Kasumi-1 (cell line): ENCODE results near the gene INTS13.
"Not testable (repeated sequence)": the region's sequence is repeated elsewhere in the genome, so short reads cannot be mapped to it uniquely, and the experiment has no call there.

ENCODE experiments used
- DNase-seq, 2 experiments: peaks; one replicate each; lab custom pipeline; 2025; lab: John Stamatoyannopoulos, UW

INTS13 gene

DNA sequence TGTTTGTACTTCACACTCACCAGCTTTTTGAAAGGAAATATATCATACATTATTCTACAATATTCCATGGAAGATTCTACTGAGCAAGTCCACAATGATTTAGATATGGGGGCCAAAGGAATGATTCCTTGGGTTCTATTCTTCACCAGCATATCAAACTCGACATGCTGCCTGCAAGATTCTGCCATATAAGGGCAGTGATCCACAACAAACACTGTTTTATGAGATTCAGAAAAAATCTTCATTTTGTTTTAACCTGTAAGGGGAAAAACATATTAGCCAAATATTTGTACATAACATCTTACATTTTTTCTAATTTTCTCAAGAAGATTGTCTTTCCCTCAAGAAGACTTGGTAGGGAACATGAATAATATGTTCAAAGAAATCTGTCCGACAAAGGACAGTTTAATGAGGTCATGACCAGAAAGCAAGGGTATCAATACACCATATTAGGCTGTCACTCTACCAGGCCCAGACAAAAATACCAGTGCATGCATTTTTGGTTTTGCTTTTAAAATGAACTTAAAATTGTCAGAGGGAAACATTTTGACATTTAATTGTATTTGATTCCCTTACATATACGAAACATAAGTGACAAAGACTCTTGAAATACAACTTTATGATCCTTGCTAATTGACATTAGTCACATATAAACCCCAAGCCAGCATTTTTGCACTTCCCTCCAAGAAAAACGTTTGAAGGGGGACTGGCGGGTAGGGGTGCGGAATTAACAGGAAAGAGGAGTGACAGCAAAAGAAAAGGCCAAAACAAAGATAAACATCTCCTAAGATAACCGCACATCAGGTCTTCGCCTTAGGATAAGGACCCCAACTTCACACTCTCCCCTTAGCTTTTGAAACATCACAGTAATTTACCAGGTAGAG lies 980 bp downstream of the INTS13 start:
- DNase-seq = peak; percentile 24 to 46

DNA sequence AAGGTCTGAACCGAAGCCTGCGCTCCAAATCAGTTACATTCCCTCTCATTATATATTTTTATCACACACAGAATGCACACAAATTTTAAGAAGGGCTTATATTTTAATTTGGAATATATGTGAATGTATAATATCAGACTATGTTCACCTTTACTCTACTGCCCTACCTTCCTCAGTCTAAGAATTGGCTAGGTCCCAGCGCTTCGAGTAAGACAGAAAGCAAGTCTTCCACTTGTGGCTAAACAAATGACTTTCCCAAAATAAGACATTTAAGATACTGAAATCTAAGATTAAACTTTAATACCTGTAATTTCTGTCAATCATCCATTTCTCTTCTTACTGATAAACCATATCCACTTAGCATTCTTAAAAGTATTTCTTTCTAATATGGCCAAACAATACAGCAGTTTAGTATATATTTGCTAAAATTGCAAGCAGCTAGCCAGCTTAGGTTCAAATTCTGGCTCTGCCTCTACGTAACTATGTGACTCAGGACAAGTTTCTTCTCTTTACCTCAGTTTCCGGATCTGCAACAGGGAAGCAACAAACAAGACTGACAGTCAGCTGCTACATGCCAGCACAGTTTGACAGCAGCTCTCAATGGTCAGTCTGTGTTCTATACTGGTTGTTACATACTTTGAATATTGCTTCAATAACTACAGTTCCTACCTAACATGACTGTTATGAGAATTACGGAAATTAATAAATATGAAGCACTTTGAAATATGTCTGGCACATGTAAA lies 2.0 kb downstream of the INTS13 start:
- DNase-seq = peak in 1 of 2 experiments; percentile 23

DNA sequence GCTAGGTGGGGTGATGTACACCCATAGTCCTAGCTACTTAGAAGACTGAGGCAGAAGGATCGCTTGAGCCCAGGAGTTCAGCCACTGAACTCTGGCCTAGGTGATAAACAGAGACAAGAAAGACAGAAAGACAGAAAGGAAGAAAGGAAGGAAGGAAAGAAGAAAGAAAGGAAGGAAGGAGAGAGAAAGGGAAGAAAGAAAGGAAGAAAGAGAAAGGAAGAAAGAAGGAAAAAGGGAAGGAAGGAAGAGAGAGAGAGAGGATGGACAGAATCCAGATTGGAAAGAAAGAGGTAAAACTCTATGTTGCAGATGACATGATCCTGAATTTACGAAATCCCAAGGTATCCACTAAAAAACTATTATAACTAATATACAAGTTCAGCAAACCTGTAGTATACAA lies 8.2 kb downstream of the INTS13 start:
- no peak for DNase-seq

DNA sequence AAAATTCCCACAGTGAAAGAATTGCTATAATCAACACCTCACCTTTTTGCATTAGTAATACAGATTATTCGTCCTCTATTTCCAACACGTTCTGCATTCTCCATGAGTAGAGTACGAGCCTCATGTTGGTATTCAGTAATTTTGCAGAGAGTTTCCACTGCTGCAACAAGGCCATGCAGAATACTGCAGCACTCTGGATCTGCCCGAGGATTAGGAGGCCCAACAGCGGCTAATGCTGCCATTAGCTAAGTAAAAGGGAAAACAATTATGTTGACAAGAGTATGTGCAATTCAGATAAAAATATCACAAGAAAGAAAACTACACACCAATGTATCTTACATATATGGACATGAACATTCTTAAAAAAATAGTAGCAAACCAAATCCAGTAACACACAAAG lies 9.1 kb downstream of the INTS13 start:
- DNase-seq = no peak

DNA sequence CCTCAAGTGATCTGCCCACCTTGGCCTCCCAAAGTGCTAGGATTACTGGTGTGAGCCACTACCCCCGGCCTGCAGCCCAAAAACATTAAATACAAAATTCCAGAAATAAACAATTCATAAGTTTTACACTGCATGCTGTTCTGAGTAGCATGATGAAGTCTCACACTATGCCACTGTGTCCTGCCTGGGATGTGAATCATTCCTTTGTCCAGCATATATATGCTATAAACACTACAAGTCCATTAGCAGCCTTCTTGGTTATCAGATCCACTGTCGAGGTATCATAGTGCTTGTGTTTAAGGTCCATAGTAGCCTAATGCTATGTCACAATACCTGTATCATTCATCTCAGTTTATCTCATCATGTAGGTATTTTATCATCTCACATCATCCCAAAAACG lies 15.9 kb downstream of the INTS13 start:
- DNase-seq = no peak

DNA sequence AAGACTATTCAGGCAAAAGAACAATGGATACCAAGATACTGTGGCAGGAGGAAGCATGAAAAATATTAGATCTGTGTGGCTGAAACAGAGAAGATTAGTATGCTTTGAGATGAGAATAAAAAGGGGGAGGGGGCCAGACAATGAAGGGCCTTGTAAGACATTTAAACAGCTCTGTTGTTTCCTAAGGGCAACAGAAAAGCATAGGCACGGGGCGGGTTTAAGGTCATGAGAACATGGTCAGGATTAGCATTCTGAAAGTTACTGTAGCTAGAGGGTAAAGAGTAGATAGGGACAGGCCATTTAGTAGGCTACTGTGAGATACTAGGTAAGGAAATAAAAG lies 18.6 kb downstream of the INTS13 start:
- DNase-seq = no peak

DNA sequence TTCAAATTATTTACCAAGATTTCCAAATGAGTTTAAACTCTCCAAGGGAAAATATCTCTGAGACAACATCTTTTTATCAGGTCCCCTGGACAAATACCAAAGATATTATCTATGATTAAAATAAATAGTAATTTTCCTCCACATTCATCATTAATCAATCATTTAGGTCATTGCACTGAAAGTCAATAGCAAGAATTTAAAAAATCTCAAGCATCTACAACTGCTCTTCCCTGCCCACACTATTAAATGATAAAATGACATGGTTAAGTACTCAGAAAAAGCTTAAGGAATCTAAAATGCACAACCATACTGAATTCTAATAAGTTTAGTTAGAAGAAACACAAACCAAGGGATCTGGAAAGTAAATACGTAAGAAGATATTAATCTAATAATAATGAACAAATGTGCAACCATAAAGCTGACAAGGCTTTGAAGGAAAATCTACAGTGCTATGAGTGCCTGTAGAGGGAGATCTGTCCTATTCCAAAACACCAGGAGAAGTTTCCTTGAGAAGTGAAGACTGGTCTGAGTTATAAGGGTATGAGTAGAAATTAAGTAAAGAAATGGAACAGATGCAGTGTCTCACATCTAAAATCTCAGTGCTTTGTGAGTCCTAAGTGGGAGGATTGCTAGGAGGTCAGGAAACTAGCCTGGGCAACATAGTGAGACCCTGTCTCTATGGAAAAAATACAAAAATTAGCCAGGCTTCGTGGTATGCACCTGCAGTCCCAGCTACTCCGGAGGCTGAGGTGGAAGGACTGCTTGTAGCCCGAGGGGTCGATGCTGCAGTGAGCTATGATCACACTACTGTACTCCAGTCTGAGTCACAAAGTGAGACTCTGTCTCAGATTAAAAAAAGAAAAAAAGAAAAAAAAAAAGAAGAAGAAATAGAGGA lies 19.2 kb downstream of the INTS13 start:
- DNase-seq = peak in 1 of 2 experiments; percentile 8

DNA sequence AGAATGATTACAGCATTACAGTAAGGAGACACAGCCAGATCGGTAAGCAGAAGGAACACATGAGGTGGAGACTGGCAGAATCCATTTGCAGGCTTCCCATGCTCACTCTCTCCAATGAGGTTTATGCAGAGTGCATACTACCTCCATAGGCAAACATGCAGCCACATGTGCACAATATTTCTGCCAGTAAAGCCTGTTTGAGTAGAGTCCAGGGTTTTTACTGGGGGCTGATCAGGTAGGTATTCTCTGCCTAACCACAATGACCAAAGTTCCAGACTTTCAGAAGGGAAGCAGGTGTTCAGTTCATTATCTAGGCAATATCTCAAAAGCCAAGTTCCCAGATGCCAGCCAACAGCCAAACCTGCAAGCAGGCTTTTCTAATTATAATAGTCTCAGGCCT lies 31.1 kb downstream of the INTS13 start:
- peak; percentile 30 to 47 for DNase-seq

DNA sequence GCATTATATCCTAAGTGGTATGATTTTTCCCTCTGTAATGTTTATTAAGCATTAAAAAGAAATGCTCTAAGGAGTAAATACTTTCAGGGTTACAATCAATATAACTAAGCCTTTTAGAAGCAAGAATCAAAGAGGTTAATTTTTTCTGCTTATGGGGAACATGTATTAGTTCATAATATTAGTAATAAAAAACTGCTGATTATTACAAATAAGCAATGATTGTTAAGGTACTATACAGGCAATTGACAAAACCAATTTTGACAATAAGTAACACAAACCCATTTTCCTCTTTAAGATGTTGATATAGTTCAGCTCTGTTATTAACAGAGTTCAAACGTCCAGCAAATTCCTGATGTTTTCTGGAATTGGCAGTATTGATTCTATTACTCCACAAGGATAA lies 31.8 kb downstream of the INTS13 start:
- no peak for DNase-seq

DNA sequence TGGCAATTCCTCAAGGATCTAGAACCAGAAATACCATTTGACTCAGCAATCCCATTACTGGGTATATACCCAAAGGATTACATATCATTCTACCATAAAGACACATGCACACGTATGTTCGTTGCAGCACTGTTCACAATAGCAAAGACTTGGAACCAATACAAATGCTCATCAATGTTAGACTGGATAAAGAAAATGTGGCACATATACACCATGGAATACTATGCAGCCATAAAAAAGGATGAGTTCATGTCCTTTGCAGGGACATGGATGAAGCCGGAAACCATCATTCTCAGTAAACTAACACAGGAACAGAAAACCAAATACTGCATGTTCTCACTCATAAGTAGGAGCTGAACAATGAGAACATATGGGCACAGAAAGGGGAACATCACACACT lies 34.4 kb downstream of the INTS13 start:
- not testable (repeated sequence) for DNase-seq

DNA sequence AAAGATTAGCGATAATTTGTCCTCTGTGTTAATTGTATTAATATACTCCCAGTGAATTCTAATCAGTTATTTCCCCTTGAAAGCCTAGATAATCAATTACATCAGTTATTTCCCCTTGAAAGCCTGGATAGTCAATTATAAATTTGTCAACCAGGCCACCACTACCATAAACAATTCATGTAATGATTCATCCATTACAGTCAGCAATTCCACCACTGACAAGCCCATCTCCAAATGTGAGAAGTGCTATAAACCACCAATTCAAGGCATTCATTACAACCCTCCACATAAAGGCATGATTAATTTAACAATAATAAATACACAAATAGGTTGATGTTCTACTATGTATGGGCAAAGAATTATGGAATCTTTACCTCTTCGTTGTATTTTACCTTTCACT lies 40.9 kb downstream of the INTS13 start:
- DNase-seq = no peak

DNA sequence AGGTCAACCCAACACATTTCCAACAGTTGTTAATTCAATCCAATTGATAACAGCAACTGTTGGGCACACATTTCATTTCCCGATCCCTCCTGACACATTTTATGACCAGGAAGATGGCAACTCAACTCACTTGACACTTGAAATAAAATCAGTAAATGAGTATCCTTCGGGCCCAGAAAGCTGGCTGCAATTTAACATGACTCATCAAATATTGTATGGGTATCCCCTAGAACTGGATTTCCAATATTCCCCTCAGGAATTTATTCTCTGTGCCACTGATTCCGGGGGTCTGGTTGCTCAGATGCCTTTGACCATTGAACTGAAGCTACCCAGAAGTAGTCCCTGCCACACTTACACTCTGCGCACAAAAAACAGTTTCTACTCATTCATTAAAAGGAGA lies 42.1 kb downstream of the INTS13 start:
- DNase-seq = no peak

DNA sequence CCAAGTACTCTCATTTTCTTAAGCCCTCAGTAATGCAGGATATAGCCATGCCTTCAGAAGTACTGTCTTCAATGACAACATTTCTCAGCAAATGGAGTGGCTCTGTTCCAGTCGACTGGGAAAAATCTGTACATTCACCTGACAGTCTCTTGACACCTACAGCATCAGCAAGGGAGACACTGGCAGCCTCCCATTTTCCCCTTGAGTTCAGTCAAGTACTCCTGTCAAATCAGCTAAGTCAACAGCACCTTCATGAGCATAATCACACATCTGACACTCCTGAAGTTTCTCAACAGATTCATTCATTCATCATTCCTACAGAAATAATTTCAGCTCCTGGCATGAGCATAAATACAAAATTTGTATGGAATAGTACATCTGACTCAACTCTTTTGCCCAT lies 46.1 kb downstream of the INTS13 start:
- DNase-seq = no peak

DNA sequence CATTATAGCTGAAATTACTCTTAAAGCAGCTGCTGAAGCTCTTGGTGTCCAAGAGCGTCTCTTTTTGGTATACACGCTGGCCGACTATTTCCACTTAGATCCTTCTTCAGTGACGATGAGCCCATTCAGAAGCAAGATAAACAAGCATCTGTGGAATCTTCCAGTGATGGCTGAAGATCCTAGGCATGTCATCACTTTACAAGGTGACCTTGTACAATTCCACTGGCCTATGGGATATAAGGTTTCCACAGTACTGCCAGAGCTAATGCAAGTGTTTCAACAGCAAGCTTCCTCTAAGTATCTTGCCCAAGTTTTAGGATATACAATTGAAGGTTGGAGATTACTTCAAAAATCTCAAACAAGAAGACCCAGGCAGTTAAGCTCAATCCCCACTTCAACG lies 47.0 kb downstream of the INTS13 start:
- DNase-seq = no peak

DNA sequence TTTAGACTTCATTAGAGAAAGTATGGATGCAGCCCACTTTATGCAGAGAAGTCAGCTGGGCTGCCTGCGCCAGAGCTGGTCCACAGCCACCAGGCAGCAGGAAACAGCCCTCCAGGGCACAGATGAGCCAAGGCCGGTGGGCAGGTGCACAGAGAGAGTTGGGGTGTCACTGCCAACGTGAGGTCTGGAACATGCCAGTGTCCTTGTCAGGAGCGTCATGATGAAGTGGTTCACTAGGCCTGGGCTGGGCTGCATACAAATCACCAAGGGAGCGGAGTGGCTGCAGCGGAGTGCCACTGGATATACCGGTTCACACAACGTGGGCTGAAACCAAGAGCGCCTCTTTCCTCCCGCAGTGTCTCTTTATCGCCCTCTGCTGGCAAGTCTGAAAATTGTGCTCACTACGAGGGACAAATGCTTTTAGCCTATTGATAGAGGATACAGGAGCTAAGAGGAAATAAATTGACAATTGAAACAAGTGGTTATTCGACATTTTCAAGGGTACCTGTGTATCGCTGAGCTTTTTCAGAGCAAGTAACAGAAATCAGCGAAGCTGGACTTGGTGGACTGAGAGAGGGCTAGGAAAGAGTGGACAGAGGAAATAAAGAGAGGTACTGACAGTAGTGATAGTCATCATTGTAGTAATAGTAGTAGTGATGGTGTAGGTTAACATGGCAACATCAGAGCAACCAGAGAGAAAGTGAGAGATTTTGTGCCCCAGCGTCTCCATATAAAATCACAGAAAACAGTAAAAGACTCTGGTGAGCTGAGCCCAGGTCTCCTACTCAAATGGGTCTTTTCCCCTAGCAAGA lies 52.8 kb downstream of the INTS13 start:
- peak; percentile 94 to 96 for DNase-seq

DNA sequence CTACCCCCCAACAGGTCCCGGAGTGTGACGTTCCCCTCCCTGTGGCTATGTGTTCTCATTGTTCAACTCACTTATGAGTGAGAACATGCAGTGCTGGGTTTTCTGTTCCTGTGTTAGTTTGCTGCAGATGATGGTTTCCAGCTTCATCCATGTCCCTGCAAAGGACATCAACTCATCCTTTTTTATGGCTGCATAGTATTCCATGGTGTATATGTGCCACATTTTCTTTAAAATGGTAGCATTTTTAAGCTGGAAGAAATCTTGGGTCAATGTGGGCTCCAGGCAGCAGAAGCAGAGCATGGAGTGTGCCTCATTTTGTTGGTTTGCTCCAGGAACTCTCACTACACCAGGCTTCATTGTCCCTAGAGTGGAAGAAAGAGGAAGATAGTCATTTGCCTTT lies 57.2 kb downstream of the INTS13 start:
- DNase-seq = no peak

DNA sequence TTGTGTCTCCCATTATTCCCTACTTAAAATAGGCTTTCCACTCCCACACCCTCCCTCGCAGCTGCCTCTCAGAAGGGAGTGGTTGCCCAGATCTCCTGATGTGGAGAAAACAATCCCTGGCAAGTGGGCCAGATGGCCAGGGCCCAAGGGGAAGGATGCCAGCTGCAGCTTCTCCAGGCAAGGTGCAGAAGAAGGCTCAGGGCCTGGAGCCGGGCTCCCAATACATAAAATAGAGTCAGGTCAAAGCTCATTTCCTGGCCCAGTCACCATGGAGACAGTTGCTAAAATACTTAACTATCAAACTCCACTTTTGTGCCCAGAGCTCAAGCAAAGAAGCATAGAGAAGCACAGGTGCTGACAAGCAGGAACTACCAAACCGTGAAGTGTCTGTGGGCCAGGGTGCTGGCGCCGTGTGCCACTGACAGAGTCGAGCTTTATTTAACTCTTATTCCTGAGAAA lies 59.1 kb downstream of the INTS13 start:
- DNase-seq = peak in 1 of 2 experiments; percentile 4

DNA sequence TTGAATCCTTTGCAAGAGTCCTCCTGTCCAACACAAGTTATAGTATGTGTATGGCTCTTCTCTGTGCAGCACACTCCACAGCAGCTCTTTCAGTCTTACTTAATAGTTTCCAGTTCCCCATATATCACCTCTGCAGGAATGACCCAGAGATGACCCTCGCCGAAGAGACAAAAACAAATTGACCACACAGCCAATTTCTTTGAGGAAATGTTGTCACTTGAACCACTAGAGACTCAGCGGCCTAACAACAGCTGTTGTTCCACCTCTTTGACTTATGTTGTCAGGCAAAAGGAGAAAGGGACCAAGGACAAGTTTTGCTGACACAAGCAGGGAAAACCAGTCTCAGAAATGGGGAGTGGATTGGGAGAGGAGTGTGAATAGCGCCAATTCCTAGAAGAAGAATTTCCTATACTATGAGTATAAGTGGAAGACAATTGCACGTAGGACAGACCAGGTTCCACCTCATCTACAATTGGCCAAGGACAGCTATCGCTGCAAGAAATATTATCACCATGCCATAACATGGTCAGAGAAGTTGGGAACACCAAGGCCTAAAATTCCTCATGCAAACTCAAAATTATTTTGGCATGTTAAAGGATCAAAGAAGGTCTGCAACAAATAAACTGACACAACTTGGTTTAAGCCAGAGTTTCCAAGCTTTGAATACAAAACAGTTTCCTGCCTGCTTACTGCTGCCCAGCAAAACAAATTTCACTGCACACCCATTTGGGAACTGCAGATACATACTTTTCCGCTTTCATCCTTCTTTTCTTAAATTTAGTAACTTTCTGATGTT lies 63.1 kb downstream of the INTS13 start:
- no peak for DNase-seq

DNA sequence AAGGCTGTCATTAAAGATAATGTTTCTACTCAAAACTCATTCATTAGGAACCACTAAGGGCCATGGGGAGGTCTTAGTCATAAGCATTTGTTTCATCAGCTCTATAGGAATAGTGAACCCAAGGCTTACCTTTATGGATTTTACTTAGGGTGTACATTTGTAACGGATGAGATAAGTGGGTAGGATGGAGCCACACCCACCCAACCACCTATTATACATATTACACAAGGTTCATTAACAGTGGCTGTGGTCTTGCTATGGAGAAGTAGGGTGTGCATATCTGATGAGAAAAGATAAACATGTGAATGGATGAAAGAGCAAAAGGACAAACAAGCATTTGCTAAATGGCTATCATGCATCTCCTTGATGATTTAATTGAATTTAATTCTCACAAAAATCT lies 65.2 kb downstream of the INTS13 start:
- DNase-seq = no peak

DNA sequence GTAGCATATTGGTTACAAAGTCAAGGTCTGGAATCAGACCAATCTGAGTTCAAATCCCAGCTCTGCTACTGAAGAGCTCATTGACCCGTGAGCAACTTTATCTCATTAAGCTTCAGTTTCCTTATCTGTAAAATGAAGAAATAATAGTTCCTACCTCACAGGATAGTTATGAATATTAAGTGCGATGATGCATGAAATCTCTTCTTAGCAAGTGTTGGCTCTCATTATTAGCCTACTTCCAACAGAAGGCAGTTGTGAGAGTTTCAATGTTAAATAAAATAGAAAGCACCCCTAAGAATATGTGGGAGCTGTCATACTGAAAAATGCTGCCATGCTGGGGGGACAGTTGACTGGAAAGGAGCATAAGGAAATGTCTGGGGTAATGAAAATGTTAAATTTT lies 65.8 kb downstream of the INTS13 start:
- DNase-seq = no peak
